Skeletal muscle satellite cell (primary cell): ENCODE measurements around the gene PLCB3. TPM values are rescaled to one million over a fixed set of nuclear protein-coding genes. Genes with fewer than 3 reads are reported as not detected.

Source experiments
- H3K27me3 ChIP-seq: 2 replicates; pipeline ENCODE4 v1.7.0; 2013; ENCODE audit warnings: low read length; ENCODE audit not compliant: control insufficient read depth, insufficient read depth
- H3K36me3 ChIP-seq: 2 replicates; pipeline ENCODE4 v1.7.0; 2013; ENCODE audit warnings: mild to moderate bottlenecking, control low read depth, low read length; ENCODE audit not compliant: insufficient read depth
- H3K4me1 ChIP-seq: 2 replicates; pipeline ENCODE4 v1.7.0; 2013; ENCODE audit warnings: low read length; ENCODE audit not compliant: control insufficient read depth, insufficient read depth
- H3K4me2 ChIP-seq: 2 replicates; pipeline ENCODE4 v1.7.0; 2013; ENCODE audit warnings: mild to moderate bottlenecking, low read length
- H3K4me3 ChIP-seq: 2 replicates; pipeline ENCODE4 v1.7.0; 2013; ENCODE audit warnings: low read length
- H3K9ac ChIP-seq: 2 replicates; pipeline ENCODE4 v1.7.0; 2013; ENCODE audit warnings: mild to moderate bottlenecking, low read depth, low read length, moderate library complexity
- H3K9me3 ChIP-seq: replicated peaks from 2 replicates; pipeline ENCODE4 v1.7.0; 2013; ENCODE audit warnings: mild to moderate bottlenecking, control low read depth, low read length
- total RNA-seq: library from RNA; depleted of rRNA; stranded (reverse); fragments of >200 nt; gene quantifications from 2 replicates; pipeline ENCODE4 v1.2.3, GENCODE V29; 2012; rRNA removed

Gene PLCB3
- total RNA-seq = 39.8 and 44.6 TPM in 2 replicates

DNA sequence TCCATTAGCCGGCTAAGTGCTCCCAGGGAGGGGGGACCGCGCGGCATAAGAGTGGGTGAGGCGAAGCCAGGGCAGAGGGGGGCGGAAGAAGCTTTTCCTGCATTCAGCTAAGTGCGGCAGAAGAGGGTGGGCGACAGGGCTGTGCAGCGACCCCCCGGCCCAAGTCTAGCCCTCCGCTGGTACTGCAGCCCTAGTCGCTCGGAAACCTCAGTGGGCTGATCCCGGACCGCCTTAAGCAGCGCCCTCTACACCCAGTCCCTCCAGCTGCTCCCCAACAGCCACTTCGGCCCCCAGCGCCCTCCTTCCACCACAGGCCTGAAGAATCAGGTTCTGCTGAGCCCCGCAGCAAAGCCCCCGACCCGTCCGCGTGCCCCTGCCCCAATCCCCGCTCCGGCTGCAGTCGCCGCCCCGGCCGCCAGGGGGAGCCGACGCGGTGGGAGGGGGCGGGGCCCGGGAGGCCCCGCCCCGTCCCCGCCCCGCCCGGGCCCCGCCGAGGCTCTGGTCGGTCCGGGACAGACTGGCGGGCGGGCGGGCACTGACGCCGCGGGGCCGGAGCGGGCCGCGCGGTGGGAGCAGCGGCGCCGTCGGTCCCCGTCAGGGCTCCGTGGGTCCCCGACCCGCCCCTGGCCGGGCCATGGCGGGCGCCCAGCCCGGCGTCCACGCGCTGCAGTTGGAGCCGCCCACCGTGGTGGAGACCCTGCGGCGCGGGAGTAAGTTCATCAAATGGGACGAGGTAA lies at the start of gene PLCB3:
Gene PLCB3 (plus strand): TSS at position 515 of the 737 bp plus-strand sequence. CDS start 120 bp downstream, at position 635.
- Histone ChIP-seq H3K36me3 (peaks cover 22% of the 10 kb centered on the region), H3K27me3 (no peaks in the 10 kb centered on the region), H3K9ac (peak within 1 kb of the TSS; percentile 93), H3K4me3 (peak within 1 kb of the TSS; percentile 92), H3K4me1 (peaks cover 28% of the 10 kb centered on the region), H3K4me2 (peak within 1 kb of the TSS; percentile 88), H3K9me3 (no peaks in the 10 kb centered on the region)

DNA sequence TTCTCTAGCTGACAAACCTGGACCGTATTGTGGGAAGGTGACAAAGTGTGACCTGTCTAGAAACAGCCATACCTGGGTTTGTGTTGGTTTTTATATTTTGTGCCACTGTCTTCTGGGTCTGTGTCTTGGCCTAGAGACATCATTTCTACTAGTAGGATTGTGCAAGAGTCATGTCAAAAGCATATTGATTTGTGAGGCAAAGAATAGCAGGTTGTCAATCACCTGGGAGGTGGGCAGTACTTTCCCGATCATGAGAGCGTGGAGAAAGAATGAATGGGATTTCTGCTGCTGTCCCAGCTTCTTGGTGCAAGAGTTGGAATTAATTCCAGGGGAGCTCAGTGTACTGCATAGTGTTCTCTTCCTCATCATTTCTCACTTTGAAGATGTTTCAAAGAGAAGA lies 49.8 kb upstream of the PLCB3 start:
- Histone ChIP-seq H3K4me2 (no peak overlapping the region), H3K4me3 (no peak overlapping the region), H3K9ac (no peak overlapping the region), H3K27me3 (no peaks in the 10 kb centered on the region), H3K36me3 (peaks cover 75% of the 10 kb centered on the region), H3K9me3 (no peaks in the 10 kb centered on the region), H3K4me1 (peaks cover 20% of the 10 kb centered on the region)

DNA sequence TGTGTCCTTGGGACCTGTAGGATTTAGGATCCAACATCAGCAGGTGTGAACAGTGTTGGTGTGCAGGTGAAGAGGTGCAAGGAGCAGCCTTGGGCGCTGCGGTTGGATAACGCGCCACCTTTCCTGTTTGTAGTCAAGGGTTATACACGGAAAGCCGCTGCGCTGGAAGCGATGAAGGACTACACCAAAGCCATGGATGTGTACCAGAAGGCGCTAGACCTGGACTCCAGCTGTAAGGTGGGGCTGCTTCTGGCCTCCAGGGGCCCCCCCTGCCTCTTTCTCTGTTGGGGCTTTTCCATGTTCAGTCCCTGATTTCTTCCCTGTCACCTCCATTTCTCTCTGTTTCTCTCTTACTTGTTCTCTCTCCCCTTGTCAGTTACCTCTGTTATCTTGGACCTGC lies 48.3 kb upstream of the PLCB3 start:
- H3K4me3 ChIP-seq = no peak overlapping the region
- H3K9ac ChIP-seq = no peak overlapping the region
- no peaks in the 10 kb centered on the region for H3K9me3 ChIP-seq
- no peaks in the 10 kb centered on the region for H3K27me3 ChIP-seq
- peaks cover 33% of the 10 kb centered on the region for H3K4me1 ChIP-seq
- peaks cover 64% of the 10 kb centered on the region for H3K36me3 ChIP-seq
- H3K4me2 ChIP-seq = no peak overlapping the region

DNA sequence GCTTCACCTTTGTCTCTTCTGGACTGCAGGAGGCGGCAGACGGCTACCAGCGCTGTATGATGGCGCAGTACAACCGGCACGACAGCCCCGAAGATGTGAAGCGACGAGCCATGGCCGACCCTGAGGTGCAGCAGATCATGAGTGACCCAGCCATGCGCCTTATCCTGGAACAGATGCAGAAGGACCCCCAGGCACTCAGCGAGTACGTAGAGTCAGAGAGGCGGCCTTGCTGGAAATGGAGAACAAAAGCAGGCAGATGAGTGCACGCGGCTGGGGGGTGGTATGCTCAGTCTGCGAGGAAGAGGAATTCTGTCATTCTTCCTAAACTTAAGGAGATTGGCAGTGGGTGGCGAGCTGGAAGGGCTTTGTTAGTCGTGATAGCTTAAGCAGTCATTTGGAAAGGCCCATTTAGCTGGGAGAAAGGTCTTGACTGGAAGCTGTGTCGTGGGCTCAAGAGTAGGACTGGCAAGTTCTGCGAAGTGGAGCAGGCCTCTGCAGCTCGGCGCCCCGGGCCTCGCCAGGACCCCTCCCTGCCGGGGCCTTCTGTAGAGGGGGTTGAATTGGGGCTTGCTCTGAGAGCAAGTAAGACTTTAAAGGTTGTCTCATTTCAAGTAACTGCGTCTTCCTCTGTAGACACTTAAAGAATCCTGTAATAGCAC lies 47.8 kb upstream of the PLCB3 start:
- Histone ChIP-seq H3K27me3 (no peaks in the 10 kb centered on the region), H3K9me3 (no peaks in the 10 kb centered on the region), H3K9ac (no peak overlapping the region), H3K4me1 (peaks cover 38% of the 10 kb centered on the region), H3K4me3 (no peak overlapping the region), H3K4me2 (no peak overlapping the region), H3K36me3 (peaks cover 63% of the 10 kb centered on the region)

DNA sequence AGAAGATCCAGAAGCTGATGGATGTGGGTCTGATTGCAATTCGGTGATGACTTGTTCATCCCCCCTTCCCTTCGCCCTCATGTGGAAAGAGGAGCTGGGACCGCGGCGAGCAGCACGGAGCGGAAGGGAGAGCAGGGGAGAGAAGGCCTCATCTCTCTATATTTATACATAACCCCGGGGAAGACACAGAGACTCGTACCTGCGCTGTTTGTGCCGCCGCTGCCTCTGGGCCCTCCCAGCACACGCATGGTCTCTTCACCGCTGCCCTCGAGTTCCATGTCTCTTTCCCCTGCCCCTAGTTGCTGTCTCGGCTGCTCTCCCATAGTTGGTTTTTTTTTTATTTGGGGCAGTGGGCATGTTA lies 47.3 kb upstream of the PLCB3 start:
- Histone ChIP-seq H3K4me1 (peaks cover 44% of the 10 kb centered on the region), H3K36me3 (peaks cover 61% of the 10 kb centered on the region), H3K9ac (no peak overlapping the region), H3K9me3 (no peaks in the 10 kb centered on the region), H3K27me3 (no peaks in the 10 kb centered on the region), H3K4me3 (no peak overlapping the region), H3K4me2 (no peak overlapping the region)

DNA sequence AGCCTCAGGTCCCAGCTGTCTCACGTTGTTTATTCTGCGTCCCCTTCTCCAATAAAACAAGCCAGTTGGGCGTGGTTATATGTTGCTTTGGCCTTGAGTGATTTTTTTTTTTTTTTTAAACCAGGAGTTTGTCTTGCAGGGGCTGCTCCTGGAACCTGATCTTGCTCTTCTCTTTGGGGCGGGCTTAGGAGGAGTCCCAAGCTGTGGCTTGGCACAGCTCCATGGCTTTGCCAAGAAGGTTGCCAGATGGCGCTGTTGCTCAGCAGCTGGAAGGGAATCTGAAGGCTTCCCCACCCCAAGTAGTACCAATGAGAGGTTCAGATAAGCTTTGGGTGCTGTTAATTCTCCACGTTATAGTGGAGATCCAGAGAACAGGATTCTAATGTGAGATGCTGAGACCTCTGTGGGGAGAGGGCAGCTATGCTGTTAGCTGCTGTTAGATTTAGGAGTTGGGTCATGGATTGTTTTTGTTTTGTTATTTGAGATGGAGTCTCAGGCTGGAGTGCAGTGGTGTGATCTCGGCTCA lies 46.8 kb upstream of the PLCB3 start:
- peaks cover 61% of the 10 kb centered on the region for H3K36me3 ChIP-seq

DNA sequence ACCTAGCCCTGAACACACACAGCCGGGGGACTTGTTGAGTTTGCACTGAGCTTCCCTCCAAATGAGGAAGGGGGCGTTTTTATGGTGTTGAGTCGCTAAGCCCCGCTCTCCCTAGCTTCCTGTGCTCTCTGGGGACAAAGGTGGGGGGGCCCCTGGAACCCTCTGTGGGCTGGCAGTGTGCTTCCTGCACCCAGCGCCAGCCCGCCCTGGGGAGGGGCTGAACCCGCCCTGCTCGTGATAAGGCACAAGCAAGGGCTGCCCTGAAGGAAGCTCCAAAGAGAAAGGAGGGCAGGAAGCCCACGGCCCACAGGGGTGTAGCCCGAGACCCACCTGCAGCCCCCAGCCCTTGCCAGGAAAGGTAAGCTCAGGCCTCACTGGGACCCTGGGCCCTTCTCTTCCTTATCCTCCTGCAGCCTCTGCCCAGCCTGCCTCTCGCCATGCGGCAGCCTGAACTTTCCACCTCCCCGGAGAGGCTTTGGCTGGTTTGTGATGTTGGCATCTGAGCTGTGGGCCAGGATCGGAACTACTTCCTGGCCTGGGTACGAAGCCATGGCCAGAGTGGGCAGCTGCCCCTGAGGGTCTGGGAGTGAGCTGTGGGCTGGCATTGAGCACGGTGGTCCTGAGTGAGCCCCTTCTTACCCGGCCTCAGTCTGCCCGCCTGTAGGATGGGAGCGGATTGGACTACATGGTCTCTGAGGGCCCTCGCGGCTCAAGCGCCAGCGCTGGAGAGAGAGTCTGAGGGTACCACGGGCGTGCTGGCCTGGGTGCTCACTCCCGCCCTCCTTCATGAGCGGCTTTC lies 44.7 kb upstream of the PLCB3 start, which contains the start of gene FERMT3:
Gene FERMT3 (plus strand): TSS at position 265 of the 799 bp plus-strand sequence. CDS start 644 bp downstream, outside the sequence.
- Histone ChIP-seq H3K4me2 (peak within 1 kb of the TSS; percentile 88), H3K4me3 (peak within 1 kb of the TSS; percentile 70), H3K9me3 (no peaks in the 10 kb centered on the region), H3K27me3 (no peaks in the 10 kb centered on the region), H3K36me3 (peaks cover 52% of the 10 kb centered on the region), H3K4me1 (peaks cover 47% of the 10 kb centered on the region), H3K9ac (peak within 1 kb of the TSS; percentile 84)

More for the DNA sequence above, 46.8 kb upstream of the PLCB3 start:
- Histone ChIP-seq H3K4me2 (peak overlapping the region; percentile 14), H3K27me3 (no peaks in the 10 kb centered on the region), H3K9ac (no peak overlapping the region), H3K4me3 (no peak overlapping the region), H3K4me1 (peaks cover 47% of the 10 kb centered on the region), H3K9me3 (no peaks in the 10 kb centered on the region)

DNA sequence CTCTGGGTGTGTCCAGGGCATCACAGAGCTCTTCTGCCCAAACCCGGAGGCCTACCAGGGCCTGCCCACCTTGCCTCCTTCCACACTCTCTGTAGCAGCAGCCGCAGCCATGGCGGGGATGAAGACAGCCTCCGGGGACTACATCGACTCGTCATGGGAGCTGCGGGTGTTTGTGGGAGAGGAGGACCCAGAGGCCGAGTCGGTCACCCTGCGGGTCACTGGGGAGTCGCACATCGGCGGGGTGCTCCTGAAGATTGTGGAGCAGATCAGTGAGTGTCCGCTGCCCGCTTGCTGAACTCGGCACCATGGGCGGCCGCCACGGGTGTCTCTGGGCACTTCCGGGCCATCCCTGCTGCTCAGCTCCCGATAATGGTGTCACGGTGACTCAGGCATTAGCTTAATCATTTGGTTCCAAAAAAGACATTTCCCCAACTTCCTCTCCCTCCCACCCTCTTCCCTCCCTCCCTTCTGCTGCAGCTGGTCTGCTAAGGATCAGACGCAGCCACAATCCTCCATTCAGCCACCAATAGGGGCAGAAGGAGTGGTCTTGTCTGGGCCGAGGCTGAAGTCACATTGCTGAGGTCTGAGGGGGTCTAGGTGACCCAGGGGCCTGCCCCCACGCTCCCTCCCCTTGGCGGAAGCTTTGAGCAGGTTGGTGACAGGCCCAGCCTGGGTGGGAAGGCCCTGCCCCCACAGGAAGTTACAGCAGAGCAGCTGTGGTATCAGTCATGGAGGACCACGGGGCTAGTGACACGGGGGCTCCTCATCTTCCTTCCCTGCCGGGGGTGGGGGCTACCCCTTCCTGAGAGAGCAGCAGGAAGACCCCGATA lies 43.9 kb upstream of the PLCB3 start:
- Histone ChIP-seq H3K36me3 (peaks cover 53% of the 10 kb centered on the region), H3K4me1 (peaks cover 47% of the 10 kb centered on the region), H3K27me3 (no peaks in the 10 kb centered on the region), H3K4me2 (peak overlapping the region; percentile 88), H3K9ac (peak overlapping the region; percentile 84), H3K9me3 (no peaks in the 10 kb centered on the region), H3K4me3 (peak overlapping the region; percentile 70)

DNA sequence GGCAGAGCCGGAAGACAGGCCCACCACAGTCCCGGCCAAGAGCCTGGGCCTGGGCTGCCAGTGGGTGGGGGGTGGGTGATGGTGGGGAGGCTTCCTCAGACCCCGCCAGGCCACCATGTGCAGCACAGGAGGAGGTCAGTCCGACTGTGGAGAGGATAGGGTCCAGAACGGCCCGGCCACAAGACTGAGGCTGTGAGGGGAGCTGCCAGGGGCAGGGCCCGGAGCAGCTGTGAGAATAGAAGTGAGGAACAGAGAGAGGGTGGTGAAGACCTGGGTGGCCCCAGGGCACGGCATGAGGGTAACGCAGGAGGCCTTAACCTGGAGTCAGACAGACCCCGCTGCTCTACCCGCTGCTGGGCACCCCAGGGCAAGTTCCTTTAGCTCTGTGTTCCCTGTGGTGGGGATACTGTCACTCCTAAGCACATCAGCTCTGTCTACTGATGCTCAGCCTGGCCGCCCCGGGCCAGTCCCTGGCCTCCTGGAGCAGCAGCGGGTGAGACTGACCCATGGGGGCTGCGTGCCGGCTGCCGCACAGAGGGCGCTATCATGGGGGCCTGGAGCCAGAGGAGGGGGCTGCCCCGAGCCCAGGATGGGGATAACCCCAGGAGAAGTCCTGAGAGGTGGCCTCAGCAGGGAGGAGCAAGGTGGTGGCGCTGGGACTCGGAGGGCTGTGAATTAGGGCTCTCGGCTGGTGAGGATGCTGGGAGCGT lies 43.1 kb upstream of the PLCB3 start:
- Histone ChIP-seq H3K4me1 (peaks cover 47% of the 10 kb centered on the region), H3K4me2 (peak overlapping the region; percentile 88), H3K9me3 (no peaks in the 10 kb centered on the region), H3K9ac (peak overlapping the region; percentile 84), H3K27me3 (no peaks in the 10 kb centered on the region), H3K36me3 (peaks cover 47% of the 10 kb centered on the region), H3K4me3 (peak overlapping the region; percentile 70)

DNA sequence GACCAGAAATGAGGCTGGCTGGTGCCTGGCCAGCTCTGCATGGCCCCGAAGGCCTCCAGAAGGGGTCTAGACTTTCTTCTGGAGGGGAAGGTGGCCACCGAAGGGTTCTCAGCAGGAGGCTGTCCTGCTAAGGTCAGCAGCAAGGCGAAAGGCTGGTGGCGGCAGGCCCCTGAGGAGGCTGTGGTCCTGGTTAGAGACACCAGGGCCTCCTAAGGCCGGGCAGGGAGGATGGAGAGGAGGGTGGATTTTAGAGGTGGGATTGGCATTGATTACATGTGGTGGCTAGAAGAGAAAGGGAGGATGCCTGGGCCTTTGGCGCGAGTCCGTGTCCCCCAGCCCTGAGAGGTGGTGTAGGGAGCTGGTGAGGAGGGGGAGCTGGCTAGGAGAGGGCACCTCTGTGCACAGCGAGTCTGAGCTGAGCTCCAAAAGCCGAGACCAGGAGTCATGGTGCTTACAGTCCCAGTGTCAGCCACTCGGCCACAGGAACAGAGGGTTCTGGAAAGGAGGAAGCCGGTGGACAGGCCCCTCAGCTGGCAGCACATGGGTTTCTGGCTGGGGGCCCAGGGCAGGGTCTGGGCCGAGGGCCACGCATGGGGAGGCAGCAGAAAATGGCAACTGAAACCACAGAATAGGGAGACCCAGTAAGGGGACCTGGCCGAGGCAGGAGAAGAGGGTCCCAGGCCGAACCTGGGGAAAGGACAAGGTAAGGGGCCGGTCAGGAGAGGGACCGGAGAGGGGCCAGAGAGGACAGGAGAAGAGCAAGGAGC lies 42.4 kb upstream of the PLCB3 start:
- Histone ChIP-seq H3K4me1 (peaks cover 46% of the 10 kb centered on the region), H3K36me3 (peaks cover 40% of the 10 kb centered on the region), H3K4me3 (peak overlapping the region; percentile 70), H3K4me2 (peak overlapping the region; percentile 88), H3K9ac (peak overlapping the region; percentile 84), H3K9me3 (no peaks in the 10 kb centered on the region), H3K27me3 (no peaks in the 10 kb centered on the region)
